ENCODE results near the gene MPHOSPH9. TPM values are rescaled to one million over a fixed set of nuclear protein-coding genes. Genes with fewer than 3 reads are reported as not detected.

MPHOSPH9 gene
- total and polyA plus RNA-seq, 2 donors (not counting 1 experiment from before 2014, with no cell fraction given) = 17.2 to 50.5 TPM

- TF ChIP-seq CTCF (conservative IDR thresholded peaks at IDR 0.05 in 1 of 2, IDR thresholded peaks at IDR 0.05 in 1 of 2; ENCODE audit: low read depth in 1 of 2, low read length in 2 of 2) (no peak), EZH2 (IDR thresholded peaks at IDR 0.05; ENCODE audit: low read length, missing control alignments) (no peak)
Observed at GRCh38 chr12:123122626-123123025, 110.3 kb downstream of the MPHOSPH9 start.

GRCh38 chr12:123121670-123122069, 111.3 kb downstream of the MPHOSPH9 start:
- Histone ChIP-seq H3K9me3 (ENCODE audit: control insufficient read depth, insufficient read depth, low read depth, low read length) (no peaks in the 10 kb centered on the region), H3K36me3 (ENCODE audit: control insufficient read depth, insufficient read depth, low read length) (no peaks in the 10 kb centered on the region), H3K9ac (ENCODE audit: insufficient read depth, low read length) (no peak overlapping the region), H3K27ac (ENCODE audit: insufficient read depth, low read length) (no peak overlapping the region), H3K79me2 (ENCODE audit: control insufficient read depth, insufficient read depth, low read length) (peaks cover 4% of the 10 kb centered on the region), H3K27me3 (ENCODE audit: control insufficient read depth, insufficient read depth, low read length) (no peaks in the 10 kb centered on the region), H2AFZ (ENCODE audit: low read length) (no peak overlapping the region), H3K4me3 (replicated peaks in 1 of 4; ENCODE audit: control extremely low read depth in 1 of 4, insufficient read depth in 1 of 4, low read depth in 3 of 4, low read length in 4 of 4) (no peak overlapping the region), H3K4me1 (ENCODE audit: control insufficient read depth, extremely low read depth, insufficient read depth, low read length) (peaks cover 9% of the 10 kb centered on the region), H3K4me2 (ENCODE audit: extremely low read depth, insufficient read depth, low read length) (no peak overlapping the region), H4K20me1 (ENCODE audit: control insufficient read depth, extremely low read depth, insufficient read depth, low read length) (no peaks in the 10 kb centered on the region)
- TF ChIP-seq CTCF (conservative IDR thresholded peaks at IDR 0.05 in 1 of 2, IDR thresholded peaks at IDR 0.05 in 1 of 2; ENCODE audit: low read depth in 1 of 2, low read length in 2 of 2) = no peak
- TF ChIP-seq EZH2 (IDR thresholded peaks at IDR 0.05; ENCODE audit: low read length, missing control alignments) = no peak
- no peak for DNase-seq (ENCODE audit: low read depth in 2 of 2)

More at GRCh38 chr12:123122626-123123025, 110.3 kb downstream of the MPHOSPH9 start:
- H3K27me3 ChIP-seq (ENCODE audit: control insufficient read depth, insufficient read depth, low read length) = no peaks in the 10 kb centered on the region
- H3K4me3 ChIP-seq (replicated peaks in 1 of 4; ENCODE audit: control extremely low read depth in 1 of 4, insufficient read depth in 1 of 4, low read depth in 3 of 4, low read length in 4 of 4) = no peak overlapping the region
- H2AFZ ChIP-seq (ENCODE audit: low read length) = no peak overlapping the region
- H3K36me3 ChIP-seq (ENCODE audit: control insufficient read depth, insufficient read depth, low read length) = no peaks in the 10 kb centered on the region
- no peak overlapping the region for H3K4me2 ChIP-seq (ENCODE audit: extremely low read depth, insufficient read depth, low read length)
- peaks cover 4% of the 10 kb centered on the region for H3K79me2 ChIP-seq (ENCODE audit: control insufficient read depth, insufficient read depth, low read length)
- no peaks in the 10 kb centered on the region for H4K20me1 ChIP-seq (ENCODE audit: control insufficient read depth, extremely low read depth, insufficient read depth, low read length)
- H3K9me3 ChIP-seq (ENCODE audit: control insufficient read depth, insufficient read depth, low read depth, low read length) = no peaks in the 10 kb centered on the region
- no peak overlapping the region for H3K27ac ChIP-seq (ENCODE audit: insufficient read depth, low read length)
- no peak overlapping the region for H3K9ac ChIP-seq (ENCODE audit: insufficient read depth, low read length)
- no peak for DNase-seq (ENCODE audit: low read depth in 2 of 2)
- H3K4me1 ChIP-seq (ENCODE audit: control insufficient read depth, extremely low read depth, insufficient read depth, low read length) = peaks cover 15% of the 10 kb centered on the region

- no peak for DNase-seq (ENCODE audit: low read depth in 2 of 2)
- no peak overlapping the region for H3K27ac ChIP-seq (ENCODE audit: insufficient read depth, low read length)
- TF ChIP-seq CTCF (conservative IDR thresholded peaks at IDR 0.05 in 1 of 2, IDR thresholded peaks at IDR 0.05 in 1 of 2; ENCODE audit: low read depth in 1 of 2, low read length in 2 of 2) (no peak), EZH2 (IDR thresholded peaks at IDR 0.05; ENCODE audit: low read length, missing control alignments) (no peak)
Observed at GRCh38 chr12:123120452-123121166, 112.3 kb downstream of the MPHOSPH9 start.

More at GRCh38 chr12:123120452-123121166, 112.3 kb downstream of the MPHOSPH9 start:
- peaks cover 4% of the 10 kb centered on the region for H3K4me1 ChIP-seq (ENCODE audit: control insufficient read depth, extremely low read depth, insufficient read depth, low read length)
- no peak overlapping the region for H2AFZ ChIP-seq (ENCODE audit: low read length)
- no peak overlapping the region for H3K9ac ChIP-seq (ENCODE audit: insufficient read depth, low read length)
- H3K4me2 ChIP-seq (ENCODE audit: extremely low read depth, insufficient read depth, low read length) = no peak overlapping the region
- no peaks in the 10 kb centered on the region for H4K20me1 ChIP-seq (ENCODE audit: control insufficient read depth, extremely low read depth, insufficient read depth, low read length)
- peaks cover 4% of the 10 kb centered on the region for H3K79me2 ChIP-seq (ENCODE audit: control insufficient read depth, insufficient read depth, low read length)
- no peaks in the 10 kb centered on the region for H3K9me3 ChIP-seq (ENCODE audit: control insufficient read depth, insufficient read depth, low read depth, low read length)
- no peak overlapping the region for H3K4me3 ChIP-seq (replicated peaks in 1 of 4; ENCODE audit: control extremely low read depth in 1 of 4, insufficient read depth in 1 of 4, low read depth in 3 of 4, low read length in 4 of 4)
- H3K36me3 ChIP-seq (ENCODE audit: control insufficient read depth, insufficient read depth, low read length) = no peaks in the 10 kb centered on the region
- H3K27me3 ChIP-seq (ENCODE audit: control insufficient read depth, insufficient read depth, low read length) = no peaks in the 10 kb centered on the region
